ENCODE data around the gene HS1BP3. TPM values are rescaled to one million over a fixed set of nuclear protein-coding genes. Genes with fewer than 3 reads are reported as not detected.

The HS1BP3 gene
- total RNA-seq, 1 experiment from 2014 or later: 17.1 TPM

DNA sequence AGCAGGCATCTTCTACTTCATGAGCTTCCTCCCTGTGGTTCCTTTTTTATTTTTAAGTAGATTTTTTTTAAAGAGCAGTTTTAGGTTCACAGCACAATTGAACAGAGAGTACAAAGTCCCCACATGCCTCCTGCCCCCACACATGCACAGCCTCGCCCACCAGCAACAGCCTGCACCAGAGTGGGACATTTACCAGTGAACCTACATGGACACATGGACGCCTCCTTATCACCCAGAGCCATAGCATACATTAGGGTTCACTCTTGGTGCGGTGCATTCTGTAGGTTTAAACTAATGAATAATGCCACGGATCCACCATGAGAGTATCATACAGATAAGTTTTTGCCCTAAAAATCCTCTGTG, 40.9 kb downstream of the HS1BP3 start:
- CTCF ChIA-PET: no interaction called here
- ATAC-seq: no peak
- intact Hi-C loops (cut with micrococcal nuclease): no loop called here

DNA sequence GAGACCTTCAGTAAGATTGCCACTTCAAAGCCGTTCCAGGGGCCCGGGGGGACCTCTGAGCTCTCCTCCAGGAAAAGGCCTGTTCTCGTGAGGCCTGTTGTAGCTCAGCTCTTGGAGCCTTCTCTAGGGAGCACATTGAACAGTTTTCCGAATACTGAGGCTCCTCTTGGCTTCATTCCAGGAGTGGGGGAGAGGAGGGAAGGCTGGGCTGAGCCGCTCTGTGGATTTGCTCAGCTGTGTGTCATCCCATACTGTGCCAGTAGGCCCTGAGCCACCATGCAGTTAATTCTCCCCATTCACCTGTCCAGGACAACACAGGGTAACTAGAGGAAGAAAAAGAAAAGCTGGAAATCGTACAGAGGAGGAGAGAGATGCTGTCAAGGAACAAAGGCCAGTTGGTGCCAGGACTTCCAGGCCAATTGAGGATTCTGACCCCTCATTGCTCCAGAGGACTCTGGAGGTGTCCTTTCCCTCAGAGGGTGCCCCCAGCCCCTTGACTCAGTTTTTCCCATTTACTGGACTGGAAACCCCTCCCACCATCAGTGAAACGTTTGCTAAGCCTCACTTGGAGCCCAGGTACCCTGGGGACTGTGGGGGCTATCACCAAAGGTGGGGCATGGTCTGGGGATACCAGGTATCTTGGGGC, 41.4 kb downstream of the HS1BP3 start:
- CTCF ChIA-PET: no interaction called here
- TF ChIP-seq EZH2phosphoT487 (IDR thresholded peaks at IDR 0.05; ENCODE audit: borderline replicate concordance): no peak
- TF ChIP-seq POLR2AphosphoS5 (IDR thresholded peaks at IDR 0.05; ENCODE audit: low read depth, low read length): no peak
- TF ChIP-seq, protein P1, sequence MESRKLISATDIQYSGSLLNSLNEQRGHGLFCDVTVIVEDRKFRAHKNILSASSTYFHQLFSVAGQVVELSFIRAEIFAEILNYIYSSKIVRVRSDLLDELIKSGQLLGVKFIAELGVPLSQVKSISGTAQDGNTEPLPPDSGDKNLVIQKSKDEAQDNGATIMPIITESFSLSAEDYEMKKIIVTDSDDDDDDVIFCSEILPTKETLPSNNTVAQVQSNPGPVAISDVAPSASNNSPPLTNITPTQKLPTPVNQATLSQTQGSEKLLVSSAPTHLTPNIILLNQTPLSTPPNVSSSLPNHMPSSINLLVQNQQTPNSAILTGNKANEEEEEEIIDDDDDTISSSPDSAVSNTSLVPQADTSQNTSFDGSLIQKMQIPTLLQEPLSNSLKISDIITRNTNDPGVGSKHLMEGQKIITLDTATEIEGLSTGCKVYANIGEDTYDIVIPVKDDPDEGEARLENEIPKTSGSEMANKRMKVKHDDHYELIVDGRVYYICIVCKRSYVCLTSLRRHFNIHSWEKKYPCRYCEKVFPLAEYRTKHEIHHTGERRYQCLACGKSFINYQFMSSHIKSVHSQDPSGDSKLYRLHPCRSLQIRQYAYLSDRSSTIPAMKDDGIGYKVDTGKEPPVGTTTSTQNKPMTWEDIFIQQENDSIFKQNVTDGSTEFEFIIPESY (IDR thresholded peaks at IDR 0.05; ENCODE audit: extremely low read depth, insufficient replicate concordance, low read length): no peak
- TF ChIP-seq, protein P2, sequence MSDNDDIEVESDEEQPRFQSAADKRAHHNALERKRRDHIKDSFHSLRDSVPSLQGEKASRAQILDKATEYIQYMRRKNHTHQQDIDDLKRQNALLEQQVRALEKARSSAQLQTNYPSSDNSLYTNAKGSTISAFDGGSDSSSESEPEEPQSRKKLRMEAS (IDR thresholded peaks at IDR 0.05): no peak
- no peak for TF ChIP-seq JUND (IDR thresholded peaks at IDR 0.05)
- no peak for TF ChIP-seq POLR2A (IDR thresholded peaks at IDR 0.05; ENCODE audit: borderline replicate concordance, extremely low read depth, insufficient read depth, insufficient read length)
- no peak for TF ChIP-seq FOSL1 (IDR thresholded peaks at IDR 0.05; ENCODE audit: low read depth)
- no peak for TF ChIP-seq SIN3A (IDR thresholded peaks at IDR 0.05; ENCODE audit: low read depth)
- TF ChIP-seq, protein P3, sequence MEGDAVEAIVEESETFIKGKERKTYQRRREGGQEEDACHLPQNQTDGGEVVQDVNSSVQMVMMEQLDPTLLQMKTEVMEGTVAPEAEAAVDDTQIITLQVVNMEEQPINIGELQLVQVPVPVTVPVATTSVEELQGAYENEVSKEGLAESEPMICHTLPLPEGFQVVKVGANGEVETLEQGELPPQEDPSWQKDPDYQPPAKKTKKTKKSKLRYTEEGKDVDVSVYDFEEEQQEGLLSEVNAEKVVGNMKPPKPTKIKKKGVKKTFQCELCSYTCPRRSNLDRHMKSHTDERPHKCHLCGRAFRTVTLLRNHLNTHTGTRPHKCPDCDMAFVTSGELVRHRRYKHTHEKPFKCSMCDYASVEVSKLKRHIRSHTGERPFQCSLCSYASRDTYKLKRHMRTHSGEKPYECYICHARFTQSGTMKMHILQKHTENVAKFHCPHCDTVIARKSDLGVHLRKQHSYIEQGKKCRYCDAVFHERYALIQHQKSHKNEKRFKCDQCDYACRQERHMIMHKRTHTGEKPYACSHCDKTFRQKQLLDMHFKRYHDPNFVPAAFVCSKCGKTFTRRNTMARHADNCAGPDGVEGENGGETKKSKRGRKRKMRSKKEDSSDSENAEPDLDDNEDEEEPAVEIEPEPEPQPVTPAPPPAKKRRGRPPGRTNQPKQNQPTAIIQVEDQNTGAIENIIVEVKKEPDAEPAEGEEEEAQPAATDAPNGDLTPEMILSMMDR (IDR thresholded peaks at IDR 0.05 in 2 of 3, conservative IDR thresholded peaks at IDR 0.05 in 1 of 3; ENCODE audit: borderline replicate concordance in 1 of 3, insufficient read depth in 1 of 3, low read depth in 2 of 3, low read length in 2 of 3): no peak
- no peak for TF ChIP-seq ZNF274 (IDR thresholded peaks at IDR 0.05; ENCODE audit: low read depth, low read length)
- TF ChIP-seq ZFX (IDR thresholded peaks at IDR 0.05): no peak
- TF ChIP-seq SP1 (IDR thresholded peaks at IDR 0.05; ENCODE audit: low read depth): no peak

More for the DNA sequence above, 40.9 kb downstream of the HS1BP3 start:
- H2AFZ ChIP-seq (ENCODE audit: low read depth, low read length, poor library complexity, severe bottlenecking): no peak overlapping the region
- peaks cover 9 to 15% of the 10 kb centered on the region in 2 experiments; a peak in 3 of 4 replicates for H3K4me1 ChIP-seq (ENCODE audit: control insufficient read depth in 1 of 2, insufficient read depth in 2 of 2, low read length in 2 of 2)
- no peak overlapping the region for H3K4me3 ChIP-seq (replicated peaks in 1 of 2; ENCODE audit: low read depth in 1 of 2, low read length in 2 of 2)
- POLR2A ChIA-PET: no interaction called here
- no TSS peak for BruUV-seq (replicated peaks)
- DNase-seq (ENCODE audit: low read depth, low spot score): no peak
- no peak overlapping the region for H3K9ac ChIP-seq (ENCODE audit: low read length)
- no peak overlapping the region for H3K27ac ChIP-seq (ENCODE audit: low read depth, low read length)
- no peaks in the 10 kb centered on the region for H3K27me3 ChIP-seq (ENCODE audit: insufficient read depth, low read length)
- RAD21 ChIA-PET (ENCODE audit: low non-redundant PET in 1 of 2, low total read pairs in 2 of 2, uncharacterized antibody in 2 of 2, unreplicated experiment in 2 of 2): no interaction called here
- TF ChIP-seq, protein P4, sequence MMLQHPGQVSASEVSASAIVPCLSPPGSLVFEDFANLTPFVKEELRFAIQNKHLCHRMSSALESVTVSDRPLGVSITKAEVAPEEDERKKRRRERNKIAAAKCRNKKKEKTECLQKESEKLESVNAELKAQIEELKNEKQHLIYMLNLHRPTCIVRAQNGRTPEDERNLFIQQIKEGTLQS (IDR thresholded peaks at IDR 0.05): no peak
- no peaks in the 10 kb centered on the region for H3K9me2 ChIP-seq (ENCODE audit: insufficient read depth)
- no peaks in the 10 kb centered on the region for H3K36me3 ChIP-seq (ENCODE audit: control insufficient read depth in 1 of 2, insufficient read depth in 2 of 2, low read length in 2 of 2)
- no peaks in the 10 kb centered on the region; a peak in 2 of 4 replicates for H3K9me3 ChIP-seq (ENCODE audit: control insufficient read depth in 1 of 2, insufficient read depth in 1 of 2, low read depth in 1 of 2, low read length in 2 of 2)
- H3K79me2 ChIP-seq (ENCODE audit: insufficient read depth, low read length): no peaks in the 10 kb centered on the region
- H3K4me2 ChIP-seq (ENCODE audit: low read length): no peak overlapping the region
- no peaks in the 10 kb centered on the region for H4K20me1 ChIP-seq (ENCODE audit: insufficient read depth)

More for the DNA sequence above, 41.4 kb downstream of the HS1BP3 start:
- Histone ChIP-seq H3K27ac (ENCODE audit: low read depth, low read length) (no peak overlapping the region), H3K9me3 (ENCODE audit: control insufficient read depth in 1 of 2, insufficient read depth in 1 of 2, low read depth in 1 of 2, low read length in 2 of 2) (no peaks in the 10 kb centered on the region; a peak in 2 of 4 replicates), H2AFZ (ENCODE audit: low read depth, low read length, poor library complexity, severe bottlenecking) (no peak overlapping the region), H3K27me3 (ENCODE audit: insufficient read depth, low read length) (no peaks in the 10 kb centered on the region), H3K4me1 (ENCODE audit: control insufficient read depth in 1 of 2, insufficient read depth in 2 of 2, low read length in 2 of 2) (peaks cover 4 to 10% of the 10 kb centered on the region in 2 experiments; a peak in 3 of 4 replicates), H4K20me1 (ENCODE audit: insufficient read depth) (no peaks in the 10 kb centered on the region), H3K36me3 (ENCODE audit: control insufficient read depth in 1 of 2, insufficient read depth in 2 of 2, low read length in 2 of 2) (no peaks in the 10 kb centered on the region), H3K79me2 (ENCODE audit: insufficient read depth, low read length) (no peaks in the 10 kb centered on the region), H3K4me3 (replicated peaks in 1 of 2; ENCODE audit: low read depth in 1 of 2, low read length in 2 of 2) (no peak overlapping the region), H3K4me2 (ENCODE audit: low read length) (no peak overlapping the region), H3K9ac (ENCODE audit: low read length) (no peak overlapping the region), H3K9me2 (ENCODE audit: insufficient read depth) (no peaks in the 10 kb centered on the region)
- DNase-seq (ENCODE audit: low read depth, low spot score) (no peak), ATAC-seq (no peak)
- no TSS peak for BruUV-seq (replicated peaks)
- RAD21 ChIA-PET (ENCODE audit: low non-redundant PET in 1 of 2, low total read pairs in 2 of 2, uncharacterized antibody in 2 of 2, unreplicated experiment in 2 of 2): no interaction called here
- POLR2A ChIA-PET: no interaction called here
- intact Hi-C loops (cut with micrococcal nuclease): no loop called here

Measured in HCT116 (cell line).